GM12878 (cell line): ENCODE data around the gene AKAP8. TPM values are rescaled to one million over a fixed set of nuclear protein-coding genes. Genes with fewer than 3 reads are reported as not detected.
A peak's percentile ranks its signal among the peaks of the same experiment; 100 is the strongest.

Source experiments
- CBFB ChIP-seq: IDR thresholded peaks from 2 replicates; pipeline ENCODE4 v1.6.1; 2016; ENCODE audit warnings: antibody characterized with exemption, low read depth
- CHD1 ChIP-seq: IDR thresholded peaks from 2 replicates; pipeline ENCODE4 v1.6.1; 2012; ENCODE audit warnings: low read depth, low read length, improper control_type of control experiment
- CUX1 ChIP-seq: IDR thresholded peaks from 2 replicates; pipeline ENCODE4 v1.6.1; 2012; ENCODE audit warnings: improper control_type of control experiment, low read depth, low read length; ENCODE audit not compliant: insufficient replicate concordance
- EGR1 ChIP-seq, 2 experiments: IDR thresholded peaks; 1 replicate in 1 of 2; 2 replicates in 1 of 2; pipeline ENCODE4 v1.6.1; 2011 to 2012; ENCODE audit warnings: low read depth in 2 of 2, low read length in 2 of 2, borderline replicate concordance in 1 of 2, mild to moderate bottlenecking in 1 of 2, moderate library complexity in 1 of 2
- KAT2A ChIP-seq: conservative IDR thresholded peaks from 2 replicates; pipeline ENCODE4 v1.6.1; 2011; ENCODE audit warnings: low read depth, low read length; ENCODE audit not compliant: control insufficient read depth
- KDM1A ChIP-seq: fragments of 200-600 bp; sonication (generic); IDR thresholded peaks from 2 replicates; pipeline ENCODE4 v1.6.1; 2016; ENCODE audit warnings: borderline replicate concordance
- LARP7 ChIP-seq: fragments of 450-650 bp; IDR thresholded peaks from 2 replicates; pipeline ENCODE4 v1.6.1; 2017; ENCODE audit warnings: mild to moderate bottlenecking
- MLLT1 ChIP-seq: fragments of 450-650 bp; IDR thresholded peaks from 2 replicates; pipeline ENCODE4 v1.6.1; 2016; ENCODE audit warnings: mild to moderate bottlenecking
- MYC ChIP-seq: IDR thresholded peaks from 2 replicates; pipeline ENCODE4 v1.6.1; 2011; ENCODE audit warnings: mild to moderate bottlenecking, low read length, moderate library complexity, inconsistent platforms; ENCODE audit not compliant: insufficient read depth, insufficient replicate concordance, insufficient read length, severe bottlenecking
- NBN ChIP-seq: fragments of 450-650 bp; IDR thresholded peaks from 2 replicates; pipeline ENCODE4 v1.6.1; 2016
- PAX5 ChIP-seq: IDR thresholded peaks from 2 replicates; pipeline ENCODE4 v1.6.1; 2011; ENCODE audit warnings: low read depth, low read length, borderline replicate concordance
- POLR2A ChIP-seq: IDR thresholded peaks from 2 replicates; pipeline ENCODE4 v1.6.1; 2011; ENCODE audit warnings: low read depth, mild to moderate bottlenecking, low read length
- PRDM15 ChIP-seq: fragments of 450-650 bp; formaldehyde crosslinking; IDR thresholded peaks from 2 replicates; pipeline ENCODE4 v1.4.0; 2020; ENCODE audit warnings: mild to moderate bottlenecking, moderate library complexity
- SMC3 ChIP-seq: IDR thresholded peaks from 2 replicates; pipeline ENCODE4 v1.6.1; 2011; ENCODE audit warnings: low read length, improper control_type of control experiment, borderline replicate concordance
- SUPT20H ChIP-seq: IDR thresholded peaks from 2 replicates; pipeline ENCODE4 v1.6.1; 2011; ENCODE audit warnings: low read depth, mild to moderate bottlenecking, low read length, moderate library complexity, borderline replicate concordance; ENCODE audit not compliant: control insufficient read depth
- SUZ12 ChIP-seq: fragments of 200-600 bp; sonication (generic); IDR thresholded peaks from one replicate; pipeline ENCODE4 v1.6.1; 2018; ENCODE audit warnings: antibody characterized with exemption, mild to moderate bottlenecking; ENCODE audit not compliant: unreplicated experiment
- TBL1XR1 ChIP-seq: IDR thresholded peaks from 2 replicates; pipeline ENCODE4 v1.6.1; 2012; ENCODE audit warnings: low read depth, low read length, improper control_type of control experiment
- TCF3 ChIP-seq: IDR thresholded peaks from 2 replicates; pipeline ENCODE4 v1.6.1; 2012; ENCODE audit warnings: low read depth, mild to moderate bottlenecking, low read length, borderline replicate concordance; ENCODE audit not compliant: insufficient read depth
- ZNF622 ChIP-seq: fragments of 450-650 bp; IDR thresholded peaks from 2 replicates; pipeline ENCODE4 v1.6.1; 2017; ENCODE audit warnings: mild to moderate bottlenecking, inconsistent platforms
- polyA plus RNA-seq, 11 experiments: library from polyadenylated mRNA; depleted of rRNA in 4 of 11; unstranded in 6 of 11; stranded (reverse) in 5 of 11; fragments of >200 nt; fragmentation: Nextera tagmentation in 4 of 11; fragmentation: Illumina TruSeq in 1 of 11; extraction: Ambion mirVana in 4 of 11; extraction: Trizol in 1 of 11; gene quantifications; 1 replicate in 1 of 11; 2 replicates in 10 of 11; pipeline versions ENCODE4 v1.2.1 to v1.2.3, GENCODE V29; 2011 to 2016; ENCODE audit warnings: inconsistent platforms in 2 of 11, missing spikeins in 2 of 11, low read depth in 1 of 11
- total RNA-seq, 4 experiments: library from RNA; depleted of rRNA in 3 of 4; stranded (reverse); fragments of >200 nt in 3 of 4; fragmentation: Illumina TruSeq in 1 of 4; extraction: Trizol in 1 of 4; gene quantifications; 2 replicates each; pipeline versions ENCODE4 v1.2.1 to v1.2.3, GENCODE V29; 2013 to 2021

AKAP8 gene
- total and polyA plus RNA-seq, 10 of the 15 experiments (the other 5 are each of a cell fraction or from before 2014, with no cell fraction given) = 5.3 to 57.7 (median 20.6) TPM

- TF ChIP-seq KAT2A (no peak), NBN (peak; percentile 79), PRDM15 (CRISPR knock-in tag) (no peak), CHD1 (no peak), SMC3 (peak; percentile 91), ZNF622 (no peak), CBFB (peak; percentile 88), SUZ12 (no peak), KDM1A (no peak), CUX1 (peak; percentile 28), PAX5 (peak; percentile 68), TCF3 (peak; percentile 63; the same call in 1 of the 2 replicates), MYC (peak; percentile 35), TBL1XR1 (peak; percentile 43; the same call in 1 of the 2 replicates), SUPT20H (no peak), MLLT1 (peak; percentile 81), EGR1 (IDR thresholded peaks at IDR 0.05; ENCODE audit: borderline replicate concordance in 1 of 2, low read depth in 2 of 2, low read length in 2 of 2) (peak in 1 of 2 experiments; percentile 89; a peak in 2 of 3 replicates), POLR2A (peak; percentile 97), LARP7 (peak; percentile 95; the same call in 1 of the 2 replicates)
Measured at GRCh38 chr19:15418579-15419412, 39.2 kb upstream of the AKAP8 start, which contains the start of gene AKAP8L (continued).
